Adrenal gland (tissue), 5 donors: ENCODE results near the gene ZEB1.

Source experiments
- CTCF ChIP-seq, 6 experiments: fragments of 450-650 bp in 4 of 6; fragments of 200-600 bp in 2 of 6; sonication (generic) in 1 of 6; IDR thresholded peaks; 1 replicate in 5 of 6; 2 replicates in 1 of 6; pipeline versions ENCODE4 v1.5.1 to v1.8.0; 2016 to 2021; ENCODE audit warnings: antibody characterized with exemption in 6 of 6, mild to moderate bottlenecking in 2 of 6, moderate library complexity in 1 of 6
- POLR2A ChIP-seq, 2 donors: fragments of 450-650 bp; IDR thresholded peaks; one replicate each; pipeline ENCODE4 v1.6.1; 2017; ENCODE audit warnings: antibody characterized with exemption in 2 of 2, mild to moderate bottlenecking in 2 of 2, moderate library complexity in 1 of 2
- donor health status: DM: no; HTN: no; CAD: no.

- TF ChIP-seq POLR2A (IDR thresholded peaks at IDR 0.05), result no peak
- TF ChIP-seq CTCF (IDR thresholded peaks at IDR 0.05), result no peak
Observed at GRCh38 chr10:31479752-31480151, 160.7 kb downstream of the ZEB1 start.
